ENCODE data around the gene RBPJ.

Gene RBPJ

DNA sequence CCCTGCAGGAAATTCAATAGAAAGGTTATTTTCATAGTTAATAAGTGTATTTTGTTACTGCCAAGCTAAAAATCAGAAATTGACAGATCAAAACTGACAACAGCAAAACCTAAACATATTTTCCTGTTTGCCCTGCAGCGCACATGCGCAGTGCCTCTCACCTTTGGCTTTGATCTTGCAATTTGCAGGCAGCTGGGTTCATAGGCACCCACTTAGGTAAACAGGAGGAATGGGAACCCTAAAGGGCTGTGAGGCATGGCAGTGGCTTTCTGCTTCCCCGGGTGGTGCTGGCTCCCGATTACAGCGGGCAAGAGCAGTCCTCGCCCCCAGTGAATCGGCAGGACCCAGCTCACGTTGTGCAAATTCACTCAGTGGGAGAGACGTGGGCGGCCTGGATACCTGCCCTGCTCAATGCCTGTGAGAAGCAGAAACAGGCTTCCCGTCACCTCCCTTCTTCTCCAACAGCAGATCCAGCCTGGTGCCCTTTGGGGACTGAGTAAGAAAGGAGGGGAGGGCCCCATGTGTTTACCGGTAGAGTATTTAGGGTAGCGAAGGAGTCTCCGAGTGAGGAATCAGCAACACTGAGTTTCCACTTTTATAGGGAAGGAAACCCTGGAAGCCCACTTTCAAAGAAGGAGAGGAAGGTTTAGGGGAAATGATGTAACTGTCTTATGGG, 143.7 kb downstream of the RBPJ start:
- no peaks in the 10 kb centered on the region for H3K36me3 ChIP-seq (ENCODE audit: control insufficient read depth in 2 of 2, insufficient read depth in 2 of 2, low read length in 2 of 2)
- no peaks in the 10 kb centered on the region for H3K9me3 ChIP-seq (ENCODE audit: control insufficient read depth in 2 of 2, low read length in 2 of 2)
- no peaks in the 10 kb centered on the region for H3K27me3 ChIP-seq (ENCODE audit: control insufficient read depth in 2 of 2, insufficient read depth in 2 of 2, low read length in 2 of 2)
- no peak overlapping the region for H3K9ac ChIP-seq (ENCODE audit: low read depth in 1 of 2, low read length in 2 of 2)
- H3K4me1 ChIP-seq (ENCODE audit: control insufficient read depth in 2 of 2, insufficient read depth in 2 of 2, low read length in 2 of 2) = no peaks in the 10 kb centered on the region
- no peak overlapping the region for H3K27ac ChIP-seq (ENCODE audit: low read depth in 2 of 2, low read length in 2 of 2)
- no peak overlapping the region for H3K4me3 ChIP-seq (ENCODE audit: low read length in 2 of 2)

GRCh38 chr4:26466578-26467270, 145.9 kb downstream of the RBPJ start:
- Histone ChIP-seq H3K27me3 (ENCODE audit: control insufficient read depth in 2 of 2, insufficient read depth in 2 of 2, low read length in 2 of 2) (no peaks in the 10 kb centered on the region), H3K4me1 (ENCODE audit: control insufficient read depth in 2 of 2, insufficient read depth in 2 of 2, low read length in 2 of 2) (no peaks in the 10 kb centered on the region), H3K9me3 (ENCODE audit: control insufficient read depth in 2 of 2, low read length in 2 of 2) (no peaks in the 10 kb centered on the region), H3K27ac (ENCODE audit: low read depth in 2 of 2, low read length in 2 of 2) (no peak overlapping the region), H3K4me3 (ENCODE audit: low read length in 2 of 2) (no peak overlapping the region), H3K36me3 (ENCODE audit: control insufficient read depth in 2 of 2, insufficient read depth in 2 of 2, low read length in 2 of 2) (no peaks in the 10 kb centered on the region), H3K9ac (ENCODE audit: low read depth in 1 of 2, low read length in 2 of 2) (no peak overlapping the region)

DNA sequence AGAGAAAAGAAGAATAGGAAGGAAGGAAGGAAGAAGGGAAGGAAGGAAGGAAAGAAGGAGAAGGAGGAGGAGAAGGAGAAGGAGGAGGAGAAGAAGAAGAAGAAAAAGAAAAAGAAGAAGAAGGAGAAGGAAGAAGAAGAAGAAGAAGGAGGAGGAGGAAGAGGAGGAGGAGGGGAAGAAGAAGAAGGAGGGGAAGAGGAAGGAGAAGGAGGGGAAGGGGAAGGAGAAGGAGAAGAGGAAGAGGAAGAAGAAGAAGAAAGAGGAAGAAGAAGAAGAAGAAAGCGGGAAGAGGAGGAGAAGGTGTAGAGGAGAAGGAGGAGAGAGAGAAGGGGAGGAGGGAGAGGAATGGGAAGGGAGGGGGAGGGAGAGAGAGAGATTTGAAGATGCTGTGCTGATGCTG, 146.9 kb downstream of the RBPJ start:
- Histone ChIP-seq H3K4me3 (ENCODE audit: low read length in 2 of 2) (no peak overlapping the region), H3K4me1 (ENCODE audit: control insufficient read depth in 2 of 2, insufficient read depth in 2 of 2, low read length in 2 of 2) (no peaks in the 10 kb centered on the region), H3K27ac (ENCODE audit: low read depth in 2 of 2, low read length in 2 of 2) (no peak overlapping the region), H3K27me3 (ENCODE audit: control insufficient read depth in 2 of 2, insufficient read depth in 2 of 2, low read length in 2 of 2) (no peaks in the 10 kb centered on the region), H3K36me3 (ENCODE audit: control insufficient read depth in 2 of 2, insufficient read depth in 2 of 2, low read length in 2 of 2) (no peaks in the 10 kb centered on the region), H3K9me3 (ENCODE audit: control insufficient read depth in 2 of 2, low read length in 2 of 2) (no peaks in the 10 kb centered on the region), H3K9ac (ENCODE audit: low read depth in 1 of 2, low read length in 2 of 2) (no peak overlapping the region)

DNA sequence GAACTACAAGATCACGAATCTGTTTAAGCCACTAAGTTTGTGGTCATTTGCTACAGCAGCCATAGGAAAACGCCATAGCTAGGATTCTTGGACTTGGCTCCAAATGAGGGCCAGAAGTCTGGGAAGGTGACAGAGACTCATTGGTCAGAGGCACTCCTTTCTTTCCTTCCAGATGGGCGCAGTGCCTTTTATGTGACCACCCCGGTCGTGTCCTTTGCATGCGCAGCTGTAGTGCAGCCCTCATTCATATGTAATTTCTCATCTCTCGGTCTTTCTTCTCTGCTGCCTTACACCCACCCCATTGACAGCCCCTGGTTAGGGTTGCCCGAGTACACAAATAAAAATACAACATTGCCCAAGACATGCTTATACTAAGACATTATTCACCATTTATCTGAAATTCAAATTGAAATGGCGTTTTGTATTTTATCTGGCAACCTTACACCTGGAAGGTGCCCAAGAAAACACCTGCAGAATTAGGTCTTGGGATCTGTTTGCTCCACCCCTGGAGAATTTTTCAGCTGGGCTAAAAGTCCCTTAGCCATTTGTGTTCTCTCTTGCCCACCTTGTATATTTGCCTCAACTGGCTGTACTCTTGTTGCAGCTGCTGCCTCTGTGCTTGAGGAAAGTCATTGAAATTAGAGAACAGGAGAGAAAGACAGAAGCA, 147.6 kb downstream of the RBPJ start:
- H3K9ac ChIP-seq (ENCODE audit: low read depth in 1 of 2, low read length in 2 of 2) = no peak overlapping the region
- no peaks in the 10 kb centered on the region for H3K9me3 ChIP-seq (ENCODE audit: control insufficient read depth in 2 of 2, low read length in 2 of 2)
- H3K4me3 ChIP-seq (ENCODE audit: low read length in 2 of 2) = no peak overlapping the region
- H3K27ac ChIP-seq (ENCODE audit: low read depth in 2 of 2, low read length in 2 of 2) = no peak overlapping the region
- H3K36me3 ChIP-seq (ENCODE audit: control insufficient read depth in 2 of 2, insufficient read depth in 2 of 2, low read length in 2 of 2) = no peaks in the 10 kb centered on the region
- H3K27me3 ChIP-seq (ENCODE audit: control insufficient read depth in 2 of 2, insufficient read depth in 2 of 2, low read length in 2 of 2) = no peaks in the 10 kb centered on the region
- no peaks in the 10 kb centered on the region for H3K4me1 ChIP-seq (ENCODE audit: control insufficient read depth in 2 of 2, insufficient read depth in 2 of 2, low read length in 2 of 2)

DNA sequence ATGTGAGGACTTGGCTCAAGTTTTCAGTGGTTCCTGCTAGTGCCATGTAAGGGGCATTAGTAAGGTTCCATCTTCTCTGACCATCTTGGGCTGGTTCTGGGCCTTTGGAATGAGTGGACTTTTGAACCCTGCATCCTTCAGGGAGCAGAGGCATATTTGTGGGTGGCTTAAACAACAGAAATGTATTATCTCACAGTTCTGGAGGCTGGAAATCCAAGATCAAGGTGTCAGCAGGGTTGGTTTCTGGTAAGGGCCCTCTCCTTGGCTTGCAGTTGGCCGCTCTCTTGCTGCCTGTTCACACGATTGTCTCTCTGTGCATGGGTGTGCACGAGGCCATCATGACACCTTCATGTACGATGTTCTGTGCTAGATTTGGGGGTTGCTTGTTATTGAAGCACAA, 148.2 kb downstream of the RBPJ start:
- no peak overlapping the region for H3K9ac ChIP-seq (ENCODE audit: low read depth in 1 of 2, low read length in 2 of 2)
- H3K4me1 ChIP-seq (ENCODE audit: control insufficient read depth in 2 of 2, insufficient read depth in 2 of 2, low read length in 2 of 2) = no peaks in the 10 kb centered on the region
- H3K36me3 ChIP-seq (ENCODE audit: control insufficient read depth in 2 of 2, insufficient read depth in 2 of 2, low read length in 2 of 2) = no peaks in the 10 kb centered on the region
- no peaks in the 10 kb centered on the region for H3K9me3 ChIP-seq (ENCODE audit: control insufficient read depth in 2 of 2, low read length in 2 of 2)
- H3K27me3 ChIP-seq (ENCODE audit: control insufficient read depth in 2 of 2, insufficient read depth in 2 of 2, low read length in 2 of 2) = no peaks in the 10 kb centered on the region
- H3K27ac ChIP-seq (ENCODE audit: low read depth in 2 of 2, low read length in 2 of 2) = no peak overlapping the region
- no peak overlapping the region for H3K4me3 ChIP-seq (ENCODE audit: low read length in 2 of 2)

DNA sequence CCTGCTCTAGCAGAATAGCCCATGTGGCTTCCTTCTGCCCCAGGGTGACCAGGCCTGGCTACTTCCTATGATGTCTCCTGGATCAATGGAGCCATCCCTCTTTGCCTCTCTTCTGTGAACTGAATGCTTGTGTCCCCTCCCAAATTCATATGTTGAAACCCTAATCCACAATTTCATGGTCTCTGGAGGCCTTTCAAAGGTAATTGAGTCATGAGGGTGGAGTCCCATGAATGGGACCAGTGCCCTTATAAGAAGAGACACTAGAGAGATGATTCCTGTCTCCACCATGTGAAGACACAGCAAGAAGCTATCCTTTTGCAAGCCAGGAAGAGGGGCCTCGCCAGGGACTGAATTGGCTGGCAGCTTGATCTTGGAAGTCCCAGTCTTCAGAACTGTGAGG, 151.1 kb downstream of the RBPJ start:
- no peak overlapping the region for H3K4me3 ChIP-seq (ENCODE audit: low read length in 2 of 2)

GRCh38 chr4:26473893-26474292, 153.1 kb downstream of the RBPJ start:
- Histone ChIP-seq H3K9ac (ENCODE audit: low read depth in 1 of 2, low read length in 2 of 2) (no peak overlapping the region), H3K4me3 (ENCODE audit: low read length in 2 of 2) (no peak overlapping the region), H3K27me3 (ENCODE audit: control insufficient read depth in 2 of 2, insufficient read depth in 2 of 2, low read length in 2 of 2) (no peaks in the 10 kb centered on the region), H3K27ac (ENCODE audit: low read depth in 2 of 2, low read length in 2 of 2) (no peak overlapping the region), H3K36me3 (ENCODE audit: control insufficient read depth in 2 of 2, insufficient read depth in 2 of 2, low read length in 2 of 2) (no peaks in the 10 kb centered on the region), H3K9me3 (ENCODE audit: control insufficient read depth in 2 of 2, low read length in 2 of 2) (no peaks in the 10 kb centered on the region), H3K4me1 (ENCODE audit: control insufficient read depth in 2 of 2, insufficient read depth in 2 of 2, low read length in 2 of 2) (no peaks in the 10 kb centered on the region)

More for the DNA sequence above, 151.1 kb downstream of the RBPJ start:
- no peak overlapping the region for H3K9ac ChIP-seq (ENCODE audit: low read depth in 1 of 2, low read length in 2 of 2)
- H3K27ac ChIP-seq (ENCODE audit: low read depth in 2 of 2, low read length in 2 of 2) = no peak overlapping the region
- H3K36me3 ChIP-seq (ENCODE audit: control insufficient read depth in 2 of 2, insufficient read depth in 2 of 2, low read length in 2 of 2) = no peaks in the 10 kb centered on the region
- H3K4me1 ChIP-seq (ENCODE audit: control insufficient read depth in 2 of 2, insufficient read depth in 2 of 2, low read length in 2 of 2) = no peaks in the 10 kb centered on the region
- H3K9me3 ChIP-seq (ENCODE audit: control insufficient read depth in 2 of 2, low read length in 2 of 2) = no peaks in the 10 kb centered on the region
- H3K27me3 ChIP-seq (ENCODE audit: control insufficient read depth in 2 of 2, insufficient read depth in 2 of 2, low read length in 2 of 2) = no peaks in the 10 kb centered on the region

- Histone ChIP-seq H3K9ac (ENCODE audit: low read depth in 1 of 2, low read length in 2 of 2) (no peak overlapping the region), H3K27me3 (ENCODE audit: control insufficient read depth in 2 of 2, insufficient read depth in 2 of 2, low read length in 2 of 2) (no peaks in the 10 kb centered on the region), H3K4me3 (ENCODE audit: low read length in 2 of 2) (no peak overlapping the region), H3K9me3 (ENCODE audit: control insufficient read depth in 2 of 2, low read length in 2 of 2) (no peaks in the 10 kb centered on the region), H3K4me1 (ENCODE audit: control insufficient read depth in 2 of 2, insufficient read depth in 2 of 2, low read length in 2 of 2) (no peaks in the 10 kb centered on the region), H3K27ac (ENCODE audit: low read depth in 2 of 2, low read length in 2 of 2) (no peak overlapping the region), H3K36me3 (ENCODE audit: control insufficient read depth in 2 of 2, insufficient read depth in 2 of 2, low read length in 2 of 2) (no peaks in the 10 kb centered on the region)
Observed at GRCh38 chr4:26474551-26474950, 153.7 kb downstream of the RBPJ start.

DNA sequence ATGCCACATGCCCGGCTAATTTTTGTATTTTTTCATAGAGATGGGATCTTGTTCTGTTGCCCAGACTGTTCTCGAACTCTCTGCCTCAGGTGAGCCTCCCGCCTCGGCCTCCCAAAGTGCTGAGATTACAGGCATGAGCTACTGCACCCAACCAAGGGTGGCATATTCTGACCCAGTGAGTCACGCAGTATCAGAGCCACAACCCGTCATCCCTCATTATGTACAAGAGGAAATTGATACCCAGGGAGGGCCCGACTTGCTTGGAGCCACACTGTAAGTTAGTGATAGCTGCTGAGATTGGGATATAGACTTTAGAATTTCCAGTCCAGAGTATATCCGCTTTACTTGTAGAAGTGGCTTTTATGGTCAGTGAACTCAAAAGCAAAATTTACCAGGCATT, 154.9 kb downstream of the RBPJ start:
- no peak overlapping the region for H3K4me3 ChIP-seq (ENCODE audit: low read length in 2 of 2)
- no peaks in the 10 kb centered on the region for H3K36me3 ChIP-seq (ENCODE audit: control insufficient read depth in 2 of 2, insufficient read depth in 2 of 2, low read length in 2 of 2)
- no peak overlapping the region for H3K9ac ChIP-seq (ENCODE audit: low read depth in 1 of 2, low read length in 2 of 2)
- H3K27ac ChIP-seq (ENCODE audit: low read depth in 2 of 2, low read length in 2 of 2) = no peak overlapping the region
- no peaks in the 10 kb centered on the region for H3K4me1 ChIP-seq (ENCODE audit: control insufficient read depth in 2 of 2, insufficient read depth in 2 of 2, low read length in 2 of 2)
- no peaks in the 10 kb centered on the region for H3K9me3 ChIP-seq (ENCODE audit: control insufficient read depth in 2 of 2, low read length in 2 of 2)
- no peaks in the 10 kb centered on the region for H3K27me3 ChIP-seq (ENCODE audit: control insufficient read depth in 2 of 2, insufficient read depth in 2 of 2, low read length in 2 of 2)

DNA sequence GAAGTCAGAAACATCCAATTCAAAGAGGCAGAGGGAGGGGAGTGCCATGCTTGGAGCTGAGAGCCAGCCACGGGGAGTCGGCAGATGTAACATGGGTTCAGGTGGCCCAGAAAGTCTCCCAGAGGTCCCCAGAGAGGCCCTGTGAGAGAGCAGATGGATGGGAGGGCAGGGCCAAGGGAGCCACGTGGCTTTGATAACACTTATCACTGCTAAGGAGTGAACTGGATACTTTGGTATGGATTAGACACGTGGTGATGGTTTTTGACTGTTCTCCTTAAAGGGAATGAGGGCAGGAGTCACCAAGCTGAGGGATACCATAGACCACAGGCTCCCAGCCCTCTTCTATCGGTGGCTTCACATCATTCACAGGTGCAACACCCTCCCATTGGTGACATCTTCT, 155.7 kb downstream of the RBPJ start:
- no peak overlapping the region for H3K27ac ChIP-seq (ENCODE audit: low read depth in 2 of 2, low read length in 2 of 2)
- no peak overlapping the region for H3K4me3 ChIP-seq (ENCODE audit: low read length in 2 of 2)
- H3K27me3 ChIP-seq (ENCODE audit: control insufficient read depth in 2 of 2, insufficient read depth in 2 of 2, low read length in 2 of 2) = no peaks in the 10 kb centered on the region
- H3K9ac ChIP-seq (ENCODE audit: low read depth in 1 of 2, low read length in 2 of 2) = no peak overlapping the region
- no peaks in the 10 kb centered on the region for H3K4me1 ChIP-seq (ENCODE audit: control insufficient read depth in 2 of 2, insufficient read depth in 2 of 2, low read length in 2 of 2)
- H3K9me3 ChIP-seq (ENCODE audit: control insufficient read depth in 2 of 2, low read length in 2 of 2) = no peaks in the 10 kb centered on the region
- H3K36me3 ChIP-seq (ENCODE audit: control insufficient read depth in 2 of 2, insufficient read depth in 2 of 2, low read length in 2 of 2) = no peaks in the 10 kb centered on the region

All from mucosa of rectum (tissue), 2 donors.